Subcutaneous adipose tissue (tissue), 4 donors: ENCODE measurements around the gene ZNF653. TPM values are rescaled to one million over a fixed set of nuclear protein-coding genes. Genes with fewer than 3 reads are reported as not detected.

Experiments
- total RNA-seq, 4 donors: library from RNA; depleted of rRNA; stranded (reverse); fragments of >200 nt; gene quantifications; one replicate each; pipeline ENCODE4 v1.1.0, GENCODE V29; 2016
- TF ChIP-seq, protein P1 (sequence below): fragments of 450-650 bp; IDR thresholded peaks from one replicate; pipeline ENCODE4 v1.5.1; 2016; ENCODE audit warnings: low read depth, mild to moderate bottlenecking, control low read depth, antibody characterized with exemption, moderate library complexity

The ZNF653 gene
- total RNA-seq, 4 donors from 2014 or later, result 0.98 to 4.7 (median 3.4) TPM

DNA sequence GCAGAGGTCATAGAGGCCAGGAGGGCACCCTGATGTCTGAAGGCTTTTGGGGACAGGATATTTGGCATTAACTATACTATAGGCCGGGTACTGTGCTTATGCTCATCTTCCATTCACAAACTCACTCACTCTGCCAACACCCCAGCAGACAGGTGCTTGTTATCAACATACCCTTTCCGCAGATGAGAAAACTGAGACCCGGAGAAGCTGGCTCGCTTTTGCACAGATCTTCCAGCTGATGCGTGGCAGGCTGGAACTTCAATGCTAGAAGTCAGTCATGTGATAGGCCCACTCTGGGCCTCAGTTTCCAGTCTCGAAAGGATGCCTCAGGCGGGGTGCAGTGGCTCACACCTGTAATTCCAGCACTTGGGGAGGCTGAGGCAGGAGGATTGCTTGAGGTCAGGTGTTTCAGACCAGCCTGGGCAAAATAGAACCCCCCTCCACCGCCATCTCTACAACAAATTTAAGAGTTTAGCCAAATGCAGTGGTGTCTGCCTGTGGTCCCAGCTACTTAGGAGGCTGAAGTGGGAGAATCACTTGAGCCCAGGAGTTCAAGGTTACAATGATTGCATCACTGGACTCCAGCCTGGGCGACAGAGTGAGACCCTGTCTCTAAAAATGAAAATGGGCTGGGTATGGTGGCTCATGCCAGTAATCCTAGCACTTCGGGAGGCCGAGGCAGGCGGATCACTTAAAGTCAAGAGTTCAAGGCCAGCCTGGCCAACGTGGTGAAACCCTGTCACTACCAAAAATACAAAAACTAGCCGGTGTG is 42.5 kb upstream of the ZNF653 start:
- TF ChIP-seq, protein P1, sequence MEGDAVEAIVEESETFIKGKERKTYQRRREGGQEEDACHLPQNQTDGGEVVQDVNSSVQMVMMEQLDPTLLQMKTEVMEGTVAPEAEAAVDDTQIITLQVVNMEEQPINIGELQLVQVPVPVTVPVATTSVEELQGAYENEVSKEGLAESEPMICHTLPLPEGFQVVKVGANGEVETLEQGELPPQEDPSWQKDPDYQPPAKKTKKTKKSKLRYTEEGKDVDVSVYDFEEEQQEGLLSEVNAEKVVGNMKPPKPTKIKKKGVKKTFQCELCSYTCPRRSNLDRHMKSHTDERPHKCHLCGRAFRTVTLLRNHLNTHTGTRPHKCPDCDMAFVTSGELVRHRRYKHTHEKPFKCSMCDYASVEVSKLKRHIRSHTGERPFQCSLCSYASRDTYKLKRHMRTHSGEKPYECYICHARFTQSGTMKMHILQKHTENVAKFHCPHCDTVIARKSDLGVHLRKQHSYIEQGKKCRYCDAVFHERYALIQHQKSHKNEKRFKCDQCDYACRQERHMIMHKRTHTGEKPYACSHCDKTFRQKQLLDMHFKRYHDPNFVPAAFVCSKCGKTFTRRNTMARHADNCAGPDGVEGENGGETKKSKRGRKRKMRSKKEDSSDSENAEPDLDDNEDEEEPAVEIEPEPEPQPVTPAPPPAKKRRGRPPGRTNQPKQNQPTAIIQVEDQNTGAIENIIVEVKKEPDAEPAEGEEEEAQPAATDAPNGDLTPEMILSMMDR, result no peak

DNA sequence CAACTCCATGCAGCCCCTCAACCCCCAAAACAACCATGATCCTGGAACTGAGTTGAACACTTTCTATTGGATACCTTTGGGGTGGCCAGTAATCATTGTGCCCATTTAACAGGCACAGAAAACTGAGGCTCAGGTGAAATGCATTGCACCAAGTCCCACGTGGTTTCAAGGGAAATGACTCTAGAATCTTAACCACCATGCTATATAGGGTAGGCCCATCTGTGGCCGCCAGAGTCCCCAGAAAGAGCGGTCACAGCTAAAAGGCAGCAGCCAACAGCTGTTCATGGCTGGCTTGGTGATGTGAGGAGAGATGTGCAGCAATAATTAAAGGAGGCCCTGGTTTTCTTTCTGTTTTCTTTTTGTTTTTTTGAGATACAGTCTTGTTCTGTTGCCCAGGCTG is 35.6 kb upstream of the ZNF653 start:
- TF ChIP-seq, protein P1, result no peak

DNA sequence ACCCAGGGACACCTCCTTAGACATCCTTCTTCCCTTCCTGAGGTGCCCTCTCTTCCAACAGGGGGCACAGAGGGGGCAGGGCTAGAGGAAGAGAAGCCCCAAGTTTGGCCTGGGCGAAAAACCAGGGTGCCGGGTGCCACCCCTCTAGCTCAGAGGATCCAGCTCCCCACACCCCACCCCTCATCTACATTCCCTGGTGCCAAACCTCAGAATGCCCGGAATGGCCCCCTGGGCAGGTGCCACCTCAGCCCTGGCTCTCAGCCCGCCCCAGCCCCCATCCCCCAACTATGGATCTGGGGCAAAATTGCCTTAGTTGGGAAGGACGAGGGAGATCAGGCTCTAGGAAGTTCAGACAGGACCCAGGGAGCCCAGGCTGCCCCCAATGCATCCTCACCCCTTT is 35.0 kb upstream of the ZNF653 start:
- TF ChIP-seq, protein P1, result no peak

DNA sequence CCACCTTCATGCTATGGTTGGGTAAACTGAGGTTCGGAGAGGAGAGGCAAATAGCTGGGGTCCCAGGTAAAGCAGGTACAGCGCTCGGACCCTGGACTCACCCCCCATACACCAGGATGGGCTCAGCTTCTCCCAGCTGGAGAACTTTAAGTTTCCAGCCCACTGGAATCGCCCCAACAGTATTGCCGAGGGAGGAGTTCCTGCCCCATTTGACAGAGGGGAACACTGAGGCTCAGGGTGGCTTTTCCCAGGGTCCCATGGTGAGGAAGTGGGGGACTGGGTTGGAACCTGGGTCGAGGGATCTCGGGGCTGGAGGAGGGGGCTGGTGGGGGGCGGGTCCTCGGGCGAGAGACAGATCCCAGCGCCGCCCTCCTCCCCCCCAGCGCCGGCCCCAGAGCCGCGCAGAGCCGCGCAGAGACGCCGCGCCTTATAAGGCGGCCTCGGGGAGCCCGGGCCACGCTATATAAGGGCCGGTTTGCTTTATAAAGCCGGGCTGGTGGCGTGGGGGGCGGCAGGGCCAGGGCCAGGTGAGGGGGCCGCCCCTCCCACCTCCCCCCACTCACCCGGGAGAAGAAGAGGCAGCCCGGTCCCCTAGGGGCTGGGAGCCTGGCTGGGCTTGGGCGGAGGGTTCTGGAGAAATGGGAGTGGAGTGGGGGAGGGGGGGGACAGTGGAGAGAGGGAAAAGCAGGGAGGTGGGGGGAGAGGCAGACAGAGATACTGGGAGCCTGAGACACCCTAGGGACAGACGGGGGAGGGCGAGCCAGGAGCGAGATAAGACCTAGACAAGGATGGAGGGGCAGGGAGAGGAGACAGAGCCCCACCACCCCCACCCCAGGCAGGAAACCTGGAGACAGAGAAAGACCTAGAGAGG is 34.1 kb upstream of the ZNF653 start:
- TF ChIP-seq, protein P1, result no peak

DNA sequence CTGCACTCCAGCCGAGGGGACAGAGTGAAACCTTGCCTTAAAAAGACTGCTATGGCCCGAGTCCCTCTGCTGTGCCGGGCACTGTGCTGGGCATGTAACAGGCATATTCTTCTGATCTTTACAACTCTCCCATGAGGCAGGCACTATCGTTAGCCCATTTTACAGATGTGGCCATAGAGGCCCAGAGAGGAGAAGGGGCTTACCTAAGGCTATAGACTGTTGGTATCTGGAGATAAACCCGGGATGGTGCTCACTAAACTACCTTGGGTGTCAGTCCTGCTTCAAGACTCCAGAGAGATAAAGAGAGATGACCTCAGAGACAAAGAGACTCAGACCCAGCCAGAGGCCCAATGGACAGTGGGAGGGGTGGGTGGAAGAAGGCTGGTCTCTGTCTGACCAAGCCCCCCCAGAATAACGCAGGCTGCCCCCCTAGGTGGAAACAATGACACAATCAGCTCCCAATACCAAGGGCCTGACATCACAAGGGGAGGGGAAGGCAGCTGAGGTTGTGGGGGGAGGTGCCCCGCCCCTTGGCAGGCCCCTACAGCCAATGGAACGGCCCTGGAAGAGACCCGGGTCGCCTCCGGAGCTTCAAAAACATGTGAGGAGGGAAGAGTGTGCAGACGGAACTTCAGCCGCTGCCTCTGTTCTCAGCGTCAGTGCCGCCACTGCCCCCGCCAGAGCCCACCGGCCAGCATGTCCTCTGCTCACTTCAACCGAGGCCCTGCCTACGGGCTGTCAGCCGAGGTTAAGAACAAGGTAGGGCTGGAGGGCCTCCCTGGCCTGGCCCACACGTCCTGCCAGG is 32.8 kb upstream of the ZNF653 start, which contains the start of gene CNN1:
TSS of gene CNN1 (plus strand) at position 620 of the 805 bp plus-strand sequence. CDS start at position 697, 77 bp downstream.
- TF ChIP-seq, protein P1, result no peak

GRCh38 chr19:11535792-11536595 is 30.4 kb upstream of the ZNF653 start:
- TF ChIP-seq, protein P1, result no peak
